K562 (cell line): Measurements from ENCODE around the gene SLFN5. TPM values are rescaled to one million over a fixed set of nuclear protein-coding genes. Genes with fewer than 3 reads are reported as not detected.

Source experiments
- ATAC-seq: fragments of 200-7000 bp; cut with Tn5 transposase; 3 replicates; pipeline ENCODE4 v1.9.1; 2020; ENCODE audit warnings: moderate library complexity
- BruUV-seq: library from RNA; stranded (reverse); fragments of 400-500 nt; replicated peaks from 2 replicates; lab custom pipeline; 2021; lab: Mats Ljungman, UMichigan
- CTCF ChIA-PET: fragments of 300-600 bp; formaldehyde crosslinking; extraction: SDS; loops from one replicate; lab custom pipeline; 2021; ENCODE audit warnings: low intra/inter-chr PET ratio; lab: Yijun Ruan, JAX
- POLR2A ChIA-PET: fragments of 300-600, 350-650 bp; sonication (Branson Sonifier 250); formaldehyde crosslinking; extraction: SDS; loops from one replicate; lab custom pipeline; 2021; ENCODE audit warnings: antibody characterized with exemption, inconsistent platforms; lab: Yijun Ruan, JAX
- DNase-seq, 4 experiments: peaks; one replicate each; pipeline versions ENCODE4 v3.0.0 to v3.0.0-alpha.2; 2011 to 2018; ENCODE audit warnings: low spot score in 3 of 4, mixed read lengths in 3 of 4; ENCODE audit errors: extremely low read depth in 1 of 4
- FAIRE-seq: peaks from 2 replicates; lab custom pipeline; 2011; peaks lifted over from hg19 to GRCh38; lab: Jason Lieb, UNC
- H2AFZ ChIP-seq: 2 replicates; pipeline ENCODE4 v1.6.0; 2011; ENCODE audit warnings: low read depth, low read length, control low read depth, inconsistent platforms
- H3K27ac ChIP-seq: fragments of 200-600 bp; 3 replicates; pipeline ENCODE4 v1.8.0; 2011; ENCODE audit warnings: low read depth, mild to moderate bottlenecking, control low read depth, inconsistent platforms, low read length, moderate library complexity, mixed read lengths; ENCODE audit errors: extremely low read depth
- H3K27me3 ChIP-seq, 2 experiments: fragments of 300-600 bp in 1 of 2; 2 replicates in 1 of 2; 3 replicates in 1 of 2; pipeline versions ENCODE4 v1.6.0 to v1.8.0; 2011; ENCODE audit warnings: inconsistent platforms in 2 of 2, low read length in 2 of 2, mild to moderate bottlenecking in 1 of 2, mixed read lengths in 1 of 2, moderate library complexity in 1 of 2; ENCODE audit not compliant: control insufficient read depth in 2 of 2, insufficient read depth in 2 of 2
- H3K36me3 ChIP-seq: fragments of 300-600 bp; 3 replicates; pipeline ENCODE4 v1.8.0; 2011; ENCODE audit warnings: mild to moderate bottlenecking, low read length, inconsistent platforms; ENCODE audit not compliant: control insufficient read depth, insufficient read depth
- H3K4me1 ChIP-seq, 2 experiments: fragments of 200-600 bp in 1 of 2; replicated peaks in 1 of 2; 2 replicates in 1 of 2; 3 replicates in 1 of 2; pipeline versions ENCODE4 v1.5.1 to v1.8.0; 2011; ENCODE audit warnings: inconsistent platforms in 2 of 2, low read length in 2 of 2, mild to moderate bottlenecking in 1 of 2, mixed read lengths in 1 of 2, moderate library complexity in 1 of 2; ENCODE audit not compliant: control insufficient read depth in 2 of 2, insufficient read depth in 2 of 2
- H3K4me2 ChIP-seq: 2 replicates; pipeline ENCODE4 v1.6.1; 2011; ENCODE audit warnings: low read length, control low read depth, inconsistent platforms, mixed read lengths; ENCODE audit not compliant: insufficient read depth
- H3K4me3 ChIP-seq: fragments of 200-600 bp; sonication (generic), shearing (Covaris generic); 2 replicates; pipeline ENCODE4 v1.5.1; 2016; ENCODE audit warnings: control low read depth, inconsistent platforms
- H3K79me2 ChIP-seq: fragments of 200-600 bp; 3 replicates; pipeline ENCODE4 v1.8.0; 2011; ENCODE audit warnings: low read length, inconsistent platforms; ENCODE audit not compliant: control insufficient read depth, insufficient read depth
- H3K9ac ChIP-seq, 2 experiments: 2 replicates each; pipeline versions ENCODE4 v1.6.0 to v1.6.1; 2011; ENCODE audit warnings: low read depth in 2 of 2, low read length in 2 of 2, control low read depth in 1 of 2, inconsistent platforms in 1 of 2, mild to moderate bottlenecking in 1 of 2, mixed read lengths in 1 of 2; ENCODE audit not compliant: insufficient read depth in 1 of 2
- H3K9me1 ChIP-seq: one replicate; pipeline ENCODE4 v1.6.0; 2011; ENCODE audit warnings: inconsistent platforms, mild to moderate bottlenecking, low read length, moderate library complexity; ENCODE audit not compliant: control insufficient read depth, insufficient read depth
- H3K9me3 ChIP-seq: replicated peaks from 2 replicates; pipeline ENCODE4 v1.5.1; 2011; ENCODE audit warnings: low read depth, low read length, inconsistent platforms; ENCODE audit not compliant: control insufficient read depth, insufficient read depth
- H4K20me1 ChIP-seq: replicated peaks from 2 replicates; pipeline ENCODE4 v1.6.1; 2011; ENCODE audit warnings: low read length, inconsistent platforms, mixed read lengths; ENCODE audit not compliant: control insufficient read depth, insufficient read depth
- ATF3 ChIP-seq, 2 experiments: fragments of 450-650 bp in 1 of 2; sonication (generic) in 1 of 2; formaldehyde crosslinking in 1 of 2; IDR thresholded peaks in 1 of 2; conservative IDR thresholded peaks in 1 of 2; 2 replicates each; pipeline versions ENCODE4 v1.6.1 to v1.8.1; 2016 to 2023; ENCODE audit warnings: mild to moderate bottlenecking in 2 of 2, moderate library complexity in 2 of 2, inconsistent platforms in 1 of 2, missing genetic modification reagents in 1 of 2
- ATF7 ChIP-seq: fragments of 450-650 bp; IDR thresholded peaks from 2 replicates; pipeline ENCODE4 v1.7.1; 2014; ENCODE audit warnings: mild to moderate bottlenecking, moderate library complexity
- FOXM1 ChIP-seq, 2 experiments: fragments of 450-650 bp in 1 of 2; sonication (generic) in 1 of 2; formaldehyde crosslinking in 1 of 2; IDR thresholded peaks; 2 replicates each; pipeline versions ENCODE4 v1.6.1 to v1.9.0; 2017 to 2022; ENCODE audit warnings: low read depth in 2 of 2, mild to moderate bottlenecking in 2 of 2, missing genetic modification reagents in 1 of 2, moderate library complexity in 1 of 2
- MAFK ChIP-seq: IDR thresholded peaks from 2 replicates; pipeline ENCODE4 v1.6.1; 2011; ENCODE audit warnings: low read length, improper control_type of control experiment
- MTA2 ChIP-seq: fragments of 450-650 bp; IDR thresholded peaks from 2 replicates; pipeline ENCODE4 v1.6.1; 2016; ENCODE audit warnings: low read depth
- NCOA2 ChIP-seq, 2 experiments: fragments of 450-650 bp; IDR thresholded peaks; 2 replicates each; pipeline ENCODE4 v1.6.1; 2018; ENCODE audit warnings: mild to moderate bottlenecking in 2 of 2, moderate library complexity in 1 of 2; ENCODE audit not compliant: partially characterized antibody in 2 of 2
- NR4A1 ChIP-seq, 2 experiments: fragments of 250-450 bp in 1 of 2; fragments of 450-650 bp in 1 of 2; sonication (Bioruptor Pico) in 1 of 2; IDR thresholded peaks; 2 replicates each; pipeline versions ENCODE4 v1.4.0 to v1.6.1; 2016 to 2020; ENCODE audit warnings: mild to moderate bottlenecking in 2 of 2, missing compliant biosample characterization in 1 of 2, missing genetic modification characterization in 1 of 2, moderate library complexity in 1 of 2
- POLR2B ChIP-seq: fragments of 450-650 bp; IDR thresholded peaks from 2 replicates; pipeline ENCODE4 v1.6.1; 2018; ENCODE audit warnings: low read depth; ENCODE audit not compliant: partially characterized antibody
- PTRF ChIP-seq: fragments of 450-650 bp; IDR thresholded peaks from 2 replicates; pipeline ENCODE4 v1.6.1; 2016; ENCODE audit warnings: mild to moderate bottlenecking, missing genetic modification characterization, missing compliant biosample characterization
- RB1 ChIP-seq: fragments of 450-650 bp; IDR thresholded peaks from 2 replicates; pipeline ENCODE4 v1.6.1; 2017; ENCODE audit warnings: low read depth, mild to moderate bottlenecking
- RBM22 ChIP-seq: fragments of 200-400 bp; formaldehyde crosslinking; IDR thresholded peaks from 2 replicates; pipeline ENCODE4 v1.6.1; 2018; ENCODE audit warnings: low read length, low read depth; ENCODE audit not compliant: poor library complexity, severe bottlenecking
- RERE ChIP-seq: sonication (generic); formaldehyde crosslinking; IDR thresholded peaks from 2 replicates; pipeline ENCODE4 v1.8.0; 2023; ENCODE audit warnings: missing genetic modification reagents, mild to moderate bottlenecking, borderline replicate concordance
- TCFL5 ChIP-seq: fragments of 250-450 bp; sonication (Bioruptor Pico); conservative IDR thresholded peaks from 2 replicates; pipeline ENCODE4 v1.6.1; 2021; ENCODE audit warnings: mild to moderate bottlenecking, moderate library complexity, matching md5 sums
- ZBTB26 ChIP-seq: fragments of 450-650 bp; formaldehyde crosslinking; IDR thresholded peaks from 2 replicates; pipeline ENCODE4 v1.4.0; 2022; ENCODE audit warnings: missing genetic modification characterization
- ZNF316 ChIP-seq: fragments of 450-650 bp; IDR thresholded peaks from 2 replicates; pipeline ENCODE4 v1.6.1; 2016
- WGBS: fragments of 100-300 bp; shearing (Covaris generic); methylation state at CpG from one replicate; pipeline ENCODE4 v1.1.6; 2016; ENCODE audit warnings: low coverage, mixed read lengths; ENCODE audit not compliant: insufficient coverage; ENCODE audit errors: missing lambda C conversion rate; 5-methylcytosine and 5-hydroxymethylcytosine counted together
- in situ Hi-C: fragments of 300-500 bp; cut with MboI; formaldehyde crosslinking; loops from 4 replicates; pipeline ENCODE4 v1.15.0; 2018; ENCODE audit warnings: inconsistent platforms, mixed read lengths
- intact Hi-C: fragments of 100-400 bp; cut with micrococcal nuclease; formaldehyde crosslinking; loops from 2 replicates; pipeline ENCODE4 v1.14.2; 2022
- polyA plus RNA-seq, 8 experiments: library from polyadenylated mRNA; depleted of rRNA in 4 of 8; stranded (reverse) in 5 of 8; unstranded in 3 of 8; fragments of >200 nt; fragmentation: Nextera tagmentation in 2 of 8; fragmentation: Illumina TruSeq in 1 of 8; extraction: Ambion mirVana in 2 of 8; extraction: Trizol in 1 of 8; gene quantifications; 2 replicates each; pipeline versions ENCODE4 v1.2.1 to v1.2.3, GENCODE V29; 2011 to 2014; ENCODE audit warnings: inconsistent platforms in 1 of 8, missing spikeins in 1 of 8
- total RNA-seq, 7 experiments: library from RNA; depleted of rRNA in 6 of 7; stranded (reverse); fragments of >200 nt in 6 of 7; fragmentation: Illumina TruSeq in 2 of 7; extraction: Trizol in 2 of 7; gene quantifications; 2 replicates each; pipeline versions ENCODE4 v1.2.1 to v1.2.3, GENCODE V29; 2011 to 2021; ENCODE audit warnings: low replicate concordance in 1 of 7

The SLFN5 gene
- total and polyA plus RNA-seq, 9 of the 15 experiments (the other 6 are each of a cell fraction or from before 2014, with no cell fraction given): under 0.01 to 0.18 (median 0.04) TPM; not detected in 1

GRCh38 chr17:35315283-35315682, 72.4 kb downstream of the SLFN5 start:
- Histone ChIP-seq H3K4me1 (peaks cover 6 to 15% of the 10 kb centered on the region in 2 experiments; a peak in 4 of 5 replicates), H3K4me2 (no peak overlapping the region), H3K36me3 (no peaks in the 10 kb centered on the region), H3K79me2 (no peaks in the 10 kb centered on the region), H2AFZ (no peak overlapping the region), H3K9me3 (no peaks in the 10 kb centered on the region), H3K4me3 (no peak overlapping the region), H3K9ac (no peak overlapping the region), H3K9me1 (no peaks in the 10 kb centered on the region), H3K27me3 (peaks cover 0 to 6% of the 10 kb centered on the region in 2 experiments; a peak in 1 of 5 replicates), H4K20me1 (0 out of 2 replicates have a peak, but pooled peaks cover 3% of the 10 kb centered on the region), H3K27ac (no peak overlapping the region)
- BruUV-seq: no TSS peak
- intact Hi-C loops: no loop called here
- in situ Hi-C loops: no loop called here
- ATAC-seq: peak; percentile 50
- POLR2A ChIA-PET: no interaction called here
- CTCF ChIA-PET: no interaction called here
- FAIRE-seq: no peak
- 2% methylated on average over 5 of the region's 5 CpGs for WGBS
- DNase-seq: peak in 2 of 4 experiments; percentile 21 to 35
- no peak for TF ChIP-seq FOXM1 (IDR thresholded peaks at IDR 0.05; ENCODE audit: low read depth)
- TF ChIP-seq FOXM1 (CRISPR knock-in tag; IDR thresholded peaks at IDR 0.05; ENCODE audit: low read depth): no peak
- no peak for TF ChIP-seq ATF3 (IDR thresholded peaks at IDR 0.05)
- TF ChIP-seq ATF3 (CRISPR knock-in tag; conservative IDR thresholded peaks at IDR 0.05): no peak
- TF ChIP-seq NCOA2 (IDR thresholded peaks at IDR 0.05; ENCODE audit: partially characterized antibody in 2 of 2): no peak
- no peak for TF ChIP-seq ZBTB26 (CRISPR knock-in tag)
- TF ChIP-seq TCFL5 (CRISPR knock-in tag): no peak
- no peak for TF ChIP-seq RERE (CRISPR knock-in tag)
- no peak for TF ChIP-seq MTA2
- peak; percentile 18; the same call in 1 of the 2 replicates for TF ChIP-seq MAFK
- TF ChIP-seq NR4A1 (CRISPR knock-in tag; IDR thresholded peaks at IDR 0.05): no peak
- no peak for TF ChIP-seq NR4A1 (tag; IDR thresholded peaks at IDR 0.05)
- TF ChIP-seq ATF7: no peak
- 0 out of 2 replicates have a peak, but pooled peaks have one; percentile 3 for TF ChIP-seq ZNF316
- no peak for TF ChIP-seq RBM22
- TF ChIP-seq RB1: no peak
- TF ChIP-seq PTRF (tag): no peak
- TF ChIP-seq POLR2B: no peak
